Liver (tissue), 9 donors: ENCODE data around the gene MAP2K6. TPM values are rescaled to one million over a fixed set of nuclear protein-coding genes. Genes with fewer than 3 reads are reported as not detected.

Experiments used
- DNase-seq: peaks from one replicate; pipeline ENCODE4 v3.0.0-alpha.2; 2017; ENCODE audit warnings: low spot score
- H3K27ac ChIP-seq, 2 donors: one replicate each; pipeline ENCODE4 v1.7.0; 2013; ENCODE audit warnings: inconsistent platforms in 2 of 2, low read length in 2 of 2, control low read depth in 1 of 2, low read depth in 1 of 2, mild to moderate bottlenecking in 1 of 2
- H3K27me3 ChIP-seq, 4 donors: one replicate each; pipeline versions ENCODE4 v1.6.1 to v1.7.0; 2013; ENCODE audit warnings: low read length in 3 of 4, inconsistent platforms in 1 of 4, mild to moderate bottlenecking in 1 of 4, moderate library complexity in 1 of 4; ENCODE audit not compliant: control insufficient read depth in 4 of 4, insufficient read depth in 4 of 4
- H3K36me3 ChIP-seq, 4 donors: one replicate each; pipeline versions ENCODE4 v1.6.1 to v1.7.0; 2013; ENCODE audit warnings: low read length in 3 of 4, mild to moderate bottlenecking in 3 of 4, low read depth in 1 of 4, moderate library complexity in 1 of 4; ENCODE audit not compliant: control insufficient read depth in 4 of 4, insufficient read depth in 3 of 4
- H3K4me1 ChIP-seq, 4 donors: one replicate each; pipeline versions ENCODE4 v1.6.1 to v1.7.0; 2013; ENCODE audit warnings: low read length in 3 of 4, mild to moderate bottlenecking in 3 of 4, moderate library complexity in 1 of 4; ENCODE audit not compliant: control insufficient read depth in 4 of 4, insufficient read depth in 4 of 4
- H3K4me3 ChIP-seq, 3 donors: one replicate each; pipeline versions ENCODE4 v1.6.1 to v1.7.0; 2013; ENCODE audit warnings: low read length in 3 of 3, control low read depth in 1 of 3, low read depth in 1 of 3, mild to moderate bottlenecking in 1 of 3
- H3K9ac ChIP-seq, 2 donors: one replicate each; pipeline ENCODE4 v1.7.0; 2013; ENCODE audit warnings: low read length in 2 of 2, mild to moderate bottlenecking in 2 of 2, moderate library complexity in 2 of 2, control low read depth in 1 of 2, low read depth in 1 of 2
- H3K9me3 ChIP-seq, 4 donors: one replicate each; pipeline versions ENCODE4 v1.6.1 to v1.7.0; 2013; ENCODE audit warnings: low read length in 3 of 4; ENCODE audit not compliant: control insufficient read depth in 4 of 4
- EGR1 ChIP-seq, 2 donors: IDR thresholded peaks; 2 replicates each; pipeline ENCODE4 v1.6.1; 2016 to 2018; ENCODE audit warnings: antibody characterized with exemption in 2 of 2, low read depth in 2 of 2
- FOXA1 ChIP-seq: IDR thresholded peaks from 2 replicates; pipeline ENCODE4 v1.6.1; 2016; ENCODE audit warnings: antibody characterized with exemption
- FOXA2 ChIP-seq: IDR thresholded peaks from 2 replicates; pipeline ENCODE4 v1.6.1; 2016; ENCODE audit warnings: antibody characterized with exemption
- GABPA ChIP-seq, 2 donors: IDR thresholded peaks in 1 of 2; conservative IDR thresholded peaks in 1 of 2; 2 replicates each; pipeline ENCODE4 v1.6.1; 2016; ENCODE audit warnings: antibody characterized with exemption in 2 of 2, mild to moderate bottlenecking in 1 of 2, moderate library complexity in 1 of 2
- HNF4A ChIP-seq, 2 donors: conservative IDR thresholded peaks; 2 replicates each; pipeline ENCODE4 v1.6.1; 2016; ENCODE audit warnings: antibody characterized with exemption in 2 of 2, mild to moderate bottlenecking in 2 of 2
- HNF4G ChIP-seq: IDR thresholded peaks from 2 replicates; pipeline ENCODE4 v1.6.1; 2016; ENCODE audit warnings: antibody characterized with exemption
- JUND ChIP-seq, 2 donors: IDR thresholded peaks; 2 replicates each; pipeline ENCODE4 v1.6.1; 2016; ENCODE audit warnings: antibody characterized with exemption in 2 of 2
- NR2F2 ChIP-seq: IDR thresholded peaks from 2 replicates; pipeline ENCODE4 v1.6.1; 2016; ENCODE audit warnings: antibody characterized with exemption
- RAD21 ChIP-seq, 2 donors: IDR thresholded peaks; 2 replicates each; pipeline ENCODE4 v1.6.1; 2016; ENCODE audit warnings: antibody characterized with exemption in 2 of 2, mild to moderate bottlenecking in 2 of 2
- RXRA ChIP-seq, 2 donors: IDR thresholded peaks; 2 replicates each; pipeline ENCODE4 v1.6.1; 2017 to 2018; ENCODE audit warnings: antibody characterized with exemption in 2 of 2, mild to moderate bottlenecking in 1 of 2
- SP1 ChIP-seq: IDR thresholded peaks from 2 replicates; pipeline ENCODE4 v1.6.1; 2018; ENCODE audit warnings: antibody characterized with exemption, mild to moderate bottlenecking
- TAF1 ChIP-seq: conservative IDR thresholded peaks from 2 replicates; pipeline ENCODE4 v1.6.1; 2016; ENCODE audit warnings: antibody characterized with exemption, mild to moderate bottlenecking
- YY1 ChIP-seq: IDR thresholded peaks from 2 replicates; pipeline ENCODE4 v1.6.1; 2016; ENCODE audit warnings: antibody characterized with exemption, mild to moderate bottlenecking
- WGBS: extraction: QIAGEN DNeasy Blood & Tissue Kit; methylation state at CpG from one replicate; pipeline ENCODE4 v1.1.7; 2013; 5-methylcytosine and 5-hydroxymethylcytosine counted together
- polyA plus RNA-seq, 2 donors: library from polyadenylated mRNA; stranded (reverse) in 1 of 2; unstranded in 1 of 2; fragments of 200-250 nt in 1 of 2; fragments of >200 nt in 1 of 2; fragmentation: Nextera tagmentation in 1 of 2; extraction: Ambion mirVana in 1 of 2; gene quantifications; one replicate each; pipeline versions ENCODE4 v1.2.1 to v1.2.3, GENCODE V29; 2013 to 2015
- total RNA-seq, 2 donors: library from RNA; depleted of rRNA; stranded (reverse); fragments of >200 nt; gene quantifications; one replicate each; pipeline ENCODE4 v1.2.3, GENCODE V29; 2014
- TF ChIP-seq, protein P1 (sequence below): IDR thresholded peaks from 2 replicates; pipeline ENCODE4 v1.6.1; 2016; ENCODE audit warnings: antibody characterized with exemption
- TF ChIP-seq, protein P2 (sequence below): IDR thresholded peaks from 2 replicates; pipeline ENCODE4 v1.6.1; 2016; ENCODE audit warnings: antibody characterized with exemption
- TF ChIP-seq, protein P3 (sequence below): IDR thresholded peaks from 2 replicates; pipeline ENCODE4 v1.6.1; 2016; ENCODE audit warnings: antibody characterized with exemption, mild to moderate bottlenecking
- TF ChIP-seq, protein P4 (sequence below): IDR thresholded peaks from 2 replicates; pipeline ENCODE4 v1.6.1; 2016; ENCODE audit warnings: antibody characterized with exemption
- donor health status: healthy.
- donor health status: healthy.
- donor health status: healthy.
- donor health status: healthy.
- donor health status: healthy.

The MAP2K6 gene
- total and polyA plus RNA-seq, 4 donors, result 0.31 to 5.4 (median 2.6) TPM

DNA sequence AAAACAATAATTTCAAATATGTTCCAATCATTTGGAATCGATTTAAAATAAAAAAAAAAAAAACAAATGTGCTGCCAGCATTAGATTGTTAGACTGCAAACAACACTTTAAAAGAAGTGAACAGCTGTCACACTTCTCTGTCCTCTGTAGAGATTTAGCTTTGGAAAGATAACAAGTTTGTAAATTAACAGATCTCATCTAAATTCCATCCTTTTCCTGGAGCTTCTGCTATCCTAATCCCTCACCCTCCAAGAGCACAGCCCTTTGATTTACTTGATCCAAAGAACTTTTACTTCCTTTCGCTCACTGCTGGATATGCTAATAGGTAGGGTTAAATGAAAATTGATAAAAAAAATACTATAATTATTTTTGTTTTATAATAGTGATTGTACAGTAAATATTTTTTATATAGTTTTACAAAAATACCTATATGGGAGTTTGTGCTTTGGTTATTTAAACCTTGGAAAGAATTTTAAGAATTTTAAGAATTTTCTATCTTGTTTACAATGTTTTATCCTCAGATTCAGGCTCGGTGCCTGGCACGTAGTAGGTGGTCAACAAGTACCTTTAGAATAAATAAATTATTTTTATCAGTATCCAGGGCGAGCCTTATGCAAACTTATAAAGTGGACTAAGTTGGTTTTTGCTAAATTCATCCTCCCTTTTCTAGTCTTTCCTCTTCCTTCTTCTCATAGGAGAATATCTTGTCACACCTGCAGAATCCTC lies 21.6 kb downstream of the MAP2K6 start:
- Histone ChIP-seq H3K27ac (no peak overlapping the region), H3K4me1 (no peaks in the 10 kb centered on the region), H3K36me3 (no peaks in the 10 kb centered on the region), H3K4me3 (no peak overlapping the region), H3K9ac (no peak overlapping the region), H3K27me3 (no peaks in the 10 kb centered on the region), H3K9me3 (no peaks in the 10 kb centered on the region)
- TF ChIP-seq RXRA (IDR thresholded peaks at IDR 0.05) (no peak), FOXA1 (no peak), NR2F2 (no peak), TAF1 (no peak), HNF4A (conservative IDR thresholded peaks at IDR 0.05) (no peak), FOXA2 (no peak), RAD21 (IDR thresholded peaks at IDR 0.05) (no peak), YY1 (no peak), JUND (IDR thresholded peaks at IDR 0.05) (no peak), HNF4G (no peak)
- TF ChIP-seq, protein P1, sequence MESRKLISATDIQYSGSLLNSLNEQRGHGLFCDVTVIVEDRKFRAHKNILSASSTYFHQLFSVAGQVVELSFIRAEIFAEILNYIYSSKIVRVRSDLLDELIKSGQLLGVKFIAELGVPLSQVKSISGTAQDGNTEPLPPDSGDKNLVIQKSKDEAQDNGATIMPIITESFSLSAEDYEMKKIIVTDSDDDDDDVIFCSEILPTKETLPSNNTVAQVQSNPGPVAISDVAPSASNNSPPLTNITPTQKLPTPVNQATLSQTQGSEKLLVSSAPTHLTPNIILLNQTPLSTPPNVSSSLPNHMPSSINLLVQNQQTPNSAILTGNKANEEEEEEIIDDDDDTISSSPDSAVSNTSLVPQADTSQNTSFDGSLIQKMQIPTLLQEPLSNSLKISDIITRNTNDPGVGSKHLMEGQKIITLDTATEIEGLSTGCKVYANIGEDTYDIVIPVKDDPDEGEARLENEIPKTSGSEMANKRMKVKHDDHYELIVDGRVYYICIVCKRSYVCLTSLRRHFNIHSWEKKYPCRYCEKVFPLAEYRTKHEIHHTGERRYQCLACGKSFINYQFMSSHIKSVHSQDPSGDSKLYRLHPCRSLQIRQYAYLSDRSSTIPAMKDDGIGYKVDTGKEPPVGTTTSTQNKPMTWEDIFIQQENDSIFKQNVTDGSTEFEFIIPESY, result no peak
- DNase-seq, result no peak
- WGBS, result 79% methylated on average over 5 of the region's 5 CpGs

DNA sequence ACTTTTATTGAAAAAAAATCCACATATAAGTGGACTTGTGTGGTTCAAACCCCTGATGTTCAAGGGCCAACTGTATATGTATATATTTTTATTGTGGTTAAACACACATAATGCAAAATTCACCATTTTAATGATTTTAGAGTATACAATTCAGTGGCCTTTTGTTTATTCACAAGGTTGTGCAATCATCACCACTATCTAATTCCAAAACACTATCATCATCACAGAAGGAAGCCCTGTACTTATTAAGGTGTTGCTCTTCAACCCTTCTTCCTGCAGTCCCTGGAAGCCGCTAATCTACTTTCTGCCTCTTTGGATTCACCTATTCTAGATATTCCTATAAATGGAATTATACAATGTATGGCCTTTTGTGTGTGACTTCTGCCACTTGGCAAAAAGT lies 23.0 kb downstream of the MAP2K6 start:
- no peaks in the 10 kb centered on the region for H3K9me3 ChIP-seq
- WGBS, result 95% methylated on average over 1 of the region's 1 CpG
- no peaks in the 10 kb centered on the region for H3K27me3 ChIP-seq
- no peaks in the 10 kb centered on the region for H3K4me1 ChIP-seq
- H3K9ac ChIP-seq, result no peak overlapping the region
- no peak overlapping the region for H3K4me3 ChIP-seq
- H3K36me3 ChIP-seq, result no peaks in the 10 kb centered on the region
- no peak overlapping the region for H3K27ac ChIP-seq
- DNase-seq, result no peak
- TF ChIP-seq SP1 (no peak), TAF1 (no peak), YY1 (no peak), RAD21 (IDR thresholded peaks at IDR 0.05) (no peak), EGR1 (IDR thresholded peaks at IDR 0.05; ENCODE audit: low read depth in 2 of 2) (no peak), NR2F2 (no peak), RXRA (IDR thresholded peaks at IDR 0.05) (no peak), HNF4A (conservative IDR thresholded peaks at IDR 0.05) (no peak), HNF4G (no peak), JUND (IDR thresholded peaks at IDR 0.05) (no peak), GABPA (IDR thresholded peaks at IDR 0.05 in 1 of 2, conservative IDR thresholded peaks at IDR 0.05 in 1 of 2) (no peak), FOXA2 (no peak)
- TF ChIP-seq, protein P2, sequence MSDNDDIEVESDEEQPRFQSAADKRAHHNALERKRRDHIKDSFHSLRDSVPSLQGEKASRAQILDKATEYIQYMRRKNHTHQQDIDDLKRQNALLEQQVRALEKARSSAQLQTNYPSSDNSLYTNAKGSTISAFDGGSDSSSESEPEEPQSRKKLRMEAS, result no peak
- TF ChIP-seq, protein P3, sequence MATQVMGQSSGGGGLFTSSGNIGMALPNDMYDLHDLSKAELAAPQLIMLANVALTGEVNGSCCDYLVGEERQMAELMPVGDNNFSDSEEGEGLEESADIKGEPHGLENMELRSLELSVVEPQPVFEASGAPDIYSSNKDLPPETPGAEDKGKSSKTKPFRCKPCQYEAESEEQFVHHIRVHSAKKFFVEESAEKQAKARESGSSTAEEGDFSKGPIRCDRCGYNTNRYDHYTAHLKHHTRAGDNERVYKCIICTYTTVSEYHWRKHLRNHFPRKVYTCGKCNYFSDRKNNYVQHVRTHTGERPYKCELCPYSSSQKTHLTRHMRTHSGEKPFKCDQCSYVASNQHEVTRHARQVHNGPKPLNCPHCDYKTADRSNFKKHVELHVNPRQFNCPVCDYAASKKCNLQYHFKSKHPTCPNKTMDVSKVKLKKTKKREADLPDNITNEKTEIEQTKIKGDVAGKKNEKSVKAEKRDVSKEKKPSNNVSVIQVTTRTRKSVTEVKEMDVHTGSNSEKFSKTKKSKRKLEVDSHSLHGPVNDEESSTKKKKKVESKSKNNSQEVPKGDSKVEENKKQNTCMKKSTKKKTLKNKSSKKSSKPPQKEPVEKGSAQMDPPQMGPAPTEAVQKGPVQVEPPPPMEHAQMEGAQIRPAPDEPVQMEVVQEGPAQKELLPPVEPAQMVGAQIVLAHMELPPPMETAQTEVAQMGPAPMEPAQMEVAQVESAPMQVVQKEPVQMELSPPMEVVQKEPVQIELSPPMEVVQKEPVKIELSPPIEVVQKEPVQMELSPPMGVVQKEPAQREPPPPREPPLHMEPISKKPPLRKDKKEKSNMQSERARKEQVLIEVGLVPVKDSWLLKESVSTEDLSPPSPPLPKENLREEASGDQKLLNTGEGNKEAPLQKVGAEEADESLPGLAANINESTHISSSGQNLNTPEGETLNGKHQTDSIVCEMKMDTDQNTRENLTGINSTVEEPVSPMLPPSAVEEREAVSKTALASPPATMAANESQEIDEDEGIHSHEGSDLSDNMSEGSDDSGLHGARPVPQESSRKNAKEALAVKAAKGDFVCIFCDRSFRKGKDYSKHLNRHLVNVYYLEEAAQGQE, result no peak
- TF ChIP-seq, protein P1, result no peak
- TF ChIP-seq, protein P4, sequence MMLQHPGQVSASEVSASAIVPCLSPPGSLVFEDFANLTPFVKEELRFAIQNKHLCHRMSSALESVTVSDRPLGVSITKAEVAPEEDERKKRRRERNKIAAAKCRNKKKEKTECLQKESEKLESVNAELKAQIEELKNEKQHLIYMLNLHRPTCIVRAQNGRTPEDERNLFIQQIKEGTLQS, result no peak
